ENCODE measurements around the gene GAL. TPM values are rescaled to one million over a fixed set of nuclear protein-coding genes. Genes with fewer than 3 reads are reported as not detected.
"Not testable (repeated sequence)": the region's sequence is repeated elsewhere in the genome, so short reads cannot be mapped to it uniquely, and the experiment has no call there.

GAL gene, protein sequence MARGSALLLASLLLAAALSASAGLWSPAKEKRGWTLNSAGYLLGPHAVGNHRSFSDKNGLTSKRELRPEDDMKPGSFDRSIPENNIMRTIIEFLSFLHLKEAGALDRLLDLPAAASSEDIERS
- 1 to 10 TPM in 1 of 4 donors, not detected in 3; 1.2 TPM for total RNA-seq

GRCh38 chr11:68684385-68685356 lies at the start of gene GAL:
GAL (plus strand) TSS chr11:68684544; CDS start chr11:68684924, 380 bp downstream.
- Histone ChIP-seq H3K36me3 (no peaks in the 10 kb centered on the region), H3K27ac (no peak within 1 kb of the TSS), H3K27me3 (peaks cover 0 to 19% of the 10 kb centered on the region in 2 donors), H3K9me3 (no peaks in the 10 kb centered on the region), H3K4me3 (peak within 1 kb of the TSS in 3 of 4 donors; percentile 27 to 47 (median 45)), H3K4me1 (peaks cover 0 to 14% (median 5%) of the 10 kb centered on the region in 4 donors)
- no peak for TF ChIP-seq POLR2A (IDR thresholded peaks at IDR 0.05)
- TF ChIP-seq, protein P1, sequence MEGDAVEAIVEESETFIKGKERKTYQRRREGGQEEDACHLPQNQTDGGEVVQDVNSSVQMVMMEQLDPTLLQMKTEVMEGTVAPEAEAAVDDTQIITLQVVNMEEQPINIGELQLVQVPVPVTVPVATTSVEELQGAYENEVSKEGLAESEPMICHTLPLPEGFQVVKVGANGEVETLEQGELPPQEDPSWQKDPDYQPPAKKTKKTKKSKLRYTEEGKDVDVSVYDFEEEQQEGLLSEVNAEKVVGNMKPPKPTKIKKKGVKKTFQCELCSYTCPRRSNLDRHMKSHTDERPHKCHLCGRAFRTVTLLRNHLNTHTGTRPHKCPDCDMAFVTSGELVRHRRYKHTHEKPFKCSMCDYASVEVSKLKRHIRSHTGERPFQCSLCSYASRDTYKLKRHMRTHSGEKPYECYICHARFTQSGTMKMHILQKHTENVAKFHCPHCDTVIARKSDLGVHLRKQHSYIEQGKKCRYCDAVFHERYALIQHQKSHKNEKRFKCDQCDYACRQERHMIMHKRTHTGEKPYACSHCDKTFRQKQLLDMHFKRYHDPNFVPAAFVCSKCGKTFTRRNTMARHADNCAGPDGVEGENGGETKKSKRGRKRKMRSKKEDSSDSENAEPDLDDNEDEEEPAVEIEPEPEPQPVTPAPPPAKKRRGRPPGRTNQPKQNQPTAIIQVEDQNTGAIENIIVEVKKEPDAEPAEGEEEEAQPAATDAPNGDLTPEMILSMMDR (IDR thresholded peaks at IDR 0.05): no peak
- peak in 1 of 3 donors; percentile 43 for DNase-seq

GRCh38 chr11:68634606-68635005 lies 49.7 kb upstream of the GAL start:
- H3K9me3 ChIP-seq, H3K36me3 ChIP-seq, H3K27ac ChIP-seq, H3K4me1 ChIP-seq, H3K4me3 ChIP-seq, DNase-seq, H3K27me3 ChIP-seq: not testable (repeated sequence)

DNA sequence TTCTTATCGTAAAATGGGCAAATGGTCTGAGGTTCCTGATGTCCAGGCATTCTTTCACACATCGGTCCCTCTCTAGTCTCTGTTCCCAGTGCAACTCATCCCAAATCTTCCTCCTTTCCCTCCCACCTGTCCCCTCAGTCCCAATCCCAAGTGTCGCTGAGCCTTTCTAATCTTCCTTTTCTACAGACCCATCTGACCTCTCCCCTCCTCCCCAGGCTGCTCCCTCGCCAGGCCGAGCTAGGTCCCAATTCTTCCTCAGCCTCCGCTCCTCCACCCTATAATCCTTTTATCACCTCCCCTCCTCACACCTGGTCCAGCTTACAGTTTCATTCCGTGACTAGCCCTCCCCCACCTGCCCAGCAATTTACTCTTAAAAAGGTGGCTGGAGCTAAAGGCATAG lies 49.2 kb upstream of the GAL start:
- H3K27ac ChIP-seq, H3K4me1 ChIP-seq, H3K36me3 ChIP-seq, H3K27me3 ChIP-seq, DNase-seq, H3K4me3 ChIP-seq, H3K9me3 ChIP-seq: not testable (repeated sequence)

GRCh38 chr11:68635883-68636282 lies 48.5 kb upstream of the GAL start:
- not testable (repeated sequence) for DNase-seq, H3K27me3 ChIP-seq, H3K36me3 ChIP-seq, H3K4me3 ChIP-seq, H3K27ac ChIP-seq, H3K4me1 ChIP-seq, H3K9me3 ChIP-seq

DNA sequence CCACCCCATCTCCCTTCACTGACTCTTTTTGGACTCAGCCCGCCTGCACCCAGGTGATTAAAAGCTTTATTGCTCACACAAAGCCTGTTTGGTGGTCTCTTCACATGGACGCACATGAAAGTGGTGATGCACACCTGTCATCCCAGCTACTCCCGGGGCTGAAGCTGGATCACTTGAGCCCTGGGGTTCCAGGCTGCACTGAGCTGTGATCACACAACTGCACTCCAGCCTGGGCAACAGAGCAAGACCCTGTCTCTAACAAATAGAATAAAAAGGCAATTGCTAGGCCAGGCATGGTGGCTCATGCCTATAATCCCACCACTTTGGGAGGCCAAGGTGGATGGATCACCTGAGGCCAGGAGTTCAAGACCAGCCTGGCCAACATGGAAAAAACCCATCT lies 45.0 kb upstream of the GAL start:
- H3K27ac ChIP-seq, H3K4me3 ChIP-seq, H3K27me3 ChIP-seq: not testable (repeated sequence)

GRCh38 chr11:68641880-68642279 lies 42.5 kb upstream of the GAL start:
- no peak for TF ChIP-seq POLR2A (IDR thresholded peaks at IDR 0.05)
- TF ChIP-seq, protein P1 (IDR thresholded peaks at IDR 0.05): no peak
- H3K36me3 ChIP-seq: no peaks in the 10 kb centered on the region
- peaks cover 0 to 1% (median under 1%) of the 10 kb centered on the region in 4 donors for H3K9me3 ChIP-seq
- H3K4me1 ChIP-seq: no peaks in the 10 kb centered on the region
- no peak for DNase-seq
- no peaks in the 10 kb centered on the region for H3K27me3 ChIP-seq
- no peak overlapping the region for H3K27ac ChIP-seq
- H3K4me3 ChIP-seq: no peak overlapping the region

More for the DNA sequence above, 45.0 kb upstream of the GAL start:
- H3K36me3 ChIP-seq, DNase-seq, H3K9me3 ChIP-seq, H3K4me1 ChIP-seq: not testable (repeated sequence)

DNA sequence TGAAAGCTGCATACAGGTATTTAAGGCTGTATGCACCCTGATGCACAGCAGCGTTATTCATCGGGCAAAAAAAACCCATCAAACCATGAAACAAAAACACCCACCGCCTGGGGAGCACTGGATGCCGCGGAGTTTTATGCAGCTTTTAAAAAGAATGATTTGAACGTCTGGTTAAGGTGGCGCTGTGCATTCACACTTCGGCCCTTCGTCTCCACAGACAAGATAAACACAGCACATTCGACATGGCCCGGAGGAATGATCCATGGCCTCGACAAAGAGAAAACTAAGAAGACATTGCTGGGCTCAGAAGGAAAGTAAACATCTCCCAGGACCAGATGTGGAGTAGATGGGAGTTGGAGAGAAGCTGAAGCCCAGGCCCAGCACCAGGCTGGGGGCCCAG lies 40.8 kb upstream of the GAL start:
- Histone ChIP-seq H3K27me3 (no peaks in the 10 kb centered on the region), H3K9me3 (peaks cover 0 to 9% (median 3%) of the 10 kb centered on the region in 4 donors), H3K4me1 (no peaks in the 10 kb centered on the region), H3K27ac (no peak overlapping the region), H3K36me3 (no peaks in the 10 kb centered on the region), H3K4me3 (no peak overlapping the region)
- no peak for TF ChIP-seq POLR2A (IDR thresholded peaks at IDR 0.05)
- TF ChIP-seq, protein P1 (IDR thresholded peaks at IDR 0.05): no peak
- no peak for DNase-seq

Measured in Peyer's patch (tissue), 4 donors.